AG04449 (cell line): ENCODE measurements around the gene RAB20.

ENCODE experiments used
- CTCF ChIA-PET: fragments of 350-600 bp; formaldehyde crosslinking; extraction: SDS; loops from one replicate; lab custom pipeline; 2021; ENCODE audit warnings: antibody characterized with exemption; lab: Yijun Ruan, JAX
- POLR2A ChIA-PET: fragments of 400-600, 350-600 bp; formaldehyde crosslinking; extraction: SDS; loops from one replicate; lab custom pipeline; 2020; ENCODE audit warnings: antibody characterized with exemption, inconsistent platforms; lab: Yijun Ruan, JAX
- DNase-seq: peaks from one replicate; pipeline ENCODE4 v3.0.0-alpha.2; 2010; ENCODE audit warnings: low read depth, low spot score
- H3K4me3 ChIP-seq: 2 replicates; pipeline ENCODE4 v1.5.1; 2011; ENCODE audit warnings: low read depth, mild to moderate bottlenecking, control low read depth, low read length
- TF ChIP-seq, protein P1 (sequence below): IDR thresholded peaks from one replicate; pipeline ENCODE4 v1.5.1; 2011; ENCODE audit warnings: mild to moderate bottlenecking, moderate library complexity, low read length, control low read depth, inconsistent platforms; ENCODE audit not compliant: insufficient read depth; ENCODE audit errors: missing control alignments

The RAB20 gene

DNA sequence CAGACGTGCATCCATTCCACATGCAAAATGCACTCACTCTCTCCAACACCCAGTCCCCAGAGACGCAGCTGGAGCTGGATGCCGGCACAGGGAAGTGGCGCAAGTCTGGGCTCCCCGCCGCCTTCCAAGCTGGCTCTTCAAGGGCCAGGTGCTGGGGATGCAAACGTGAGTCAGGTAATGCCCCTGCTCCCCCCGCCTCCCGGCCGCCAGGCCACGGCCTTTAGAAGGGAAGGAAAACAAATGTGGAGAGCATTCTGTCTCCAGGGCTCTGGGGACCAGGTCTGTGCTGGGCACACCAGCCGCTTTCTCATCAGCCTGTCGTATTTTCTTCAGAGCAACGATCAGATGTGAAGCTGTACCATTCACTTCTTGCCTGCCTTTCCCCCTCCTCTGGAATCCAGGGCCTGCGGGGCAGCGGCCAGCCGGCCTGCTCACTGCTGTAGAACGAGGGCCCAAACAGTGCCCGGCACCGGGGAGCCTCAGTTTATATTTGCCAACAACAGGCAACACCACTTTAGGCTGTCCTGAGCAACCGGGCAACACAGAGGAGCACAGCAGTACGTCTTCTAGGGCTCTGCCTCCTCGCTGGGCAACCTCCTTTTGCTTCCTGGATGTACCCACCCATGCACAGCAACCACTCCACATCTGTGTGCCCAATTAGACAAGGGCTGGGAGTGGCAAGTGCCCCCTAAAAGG is 3.8 kb downstream of the RAB20 start:
- ChIA-PET POLR2A (no interaction called here), CTCF (no interaction called here)
- H3K4me3 ChIP-seq: no peak overlapping the region
- no peak for DNase-seq
- TF ChIP-seq, protein P1, sequence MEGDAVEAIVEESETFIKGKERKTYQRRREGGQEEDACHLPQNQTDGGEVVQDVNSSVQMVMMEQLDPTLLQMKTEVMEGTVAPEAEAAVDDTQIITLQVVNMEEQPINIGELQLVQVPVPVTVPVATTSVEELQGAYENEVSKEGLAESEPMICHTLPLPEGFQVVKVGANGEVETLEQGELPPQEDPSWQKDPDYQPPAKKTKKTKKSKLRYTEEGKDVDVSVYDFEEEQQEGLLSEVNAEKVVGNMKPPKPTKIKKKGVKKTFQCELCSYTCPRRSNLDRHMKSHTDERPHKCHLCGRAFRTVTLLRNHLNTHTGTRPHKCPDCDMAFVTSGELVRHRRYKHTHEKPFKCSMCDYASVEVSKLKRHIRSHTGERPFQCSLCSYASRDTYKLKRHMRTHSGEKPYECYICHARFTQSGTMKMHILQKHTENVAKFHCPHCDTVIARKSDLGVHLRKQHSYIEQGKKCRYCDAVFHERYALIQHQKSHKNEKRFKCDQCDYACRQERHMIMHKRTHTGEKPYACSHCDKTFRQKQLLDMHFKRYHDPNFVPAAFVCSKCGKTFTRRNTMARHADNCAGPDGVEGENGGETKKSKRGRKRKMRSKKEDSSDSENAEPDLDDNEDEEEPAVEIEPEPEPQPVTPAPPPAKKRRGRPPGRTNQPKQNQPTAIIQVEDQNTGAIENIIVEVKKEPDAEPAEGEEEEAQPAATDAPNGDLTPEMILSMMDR: no peak

DNA sequence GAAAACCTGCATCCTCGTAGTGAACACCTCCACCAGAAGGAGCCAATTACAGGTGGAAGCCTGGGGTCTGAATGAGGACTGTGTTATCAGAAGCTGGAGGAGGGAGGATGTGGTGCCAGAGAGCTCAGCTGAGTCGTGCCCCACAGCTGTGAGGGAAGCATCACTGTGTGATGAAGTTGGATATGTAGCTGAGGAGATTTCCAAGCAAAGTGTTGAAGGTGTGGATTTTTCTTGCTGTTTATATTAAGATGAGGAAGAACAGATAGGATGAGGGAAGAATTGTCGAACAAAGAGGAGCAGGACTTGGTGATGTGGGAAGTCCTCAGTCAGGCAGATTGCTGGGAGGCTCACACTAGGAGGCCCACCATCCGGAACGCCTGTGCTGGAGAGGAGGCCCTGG is 4.4 kb downstream of the RAB20 start:
- TF ChIP-seq, protein P1: no peak
- DNase-seq: no peak
- no peak overlapping the region for H3K4me3 ChIP-seq
- ChIA-PET CTCF (interaction anchor here (1.0 kb wide), 1 partner anchor 101 kb away, joined by 3 read pairs; no protein-coding TSS in a partner anchor), POLR2A (no interaction called here)

DNA sequence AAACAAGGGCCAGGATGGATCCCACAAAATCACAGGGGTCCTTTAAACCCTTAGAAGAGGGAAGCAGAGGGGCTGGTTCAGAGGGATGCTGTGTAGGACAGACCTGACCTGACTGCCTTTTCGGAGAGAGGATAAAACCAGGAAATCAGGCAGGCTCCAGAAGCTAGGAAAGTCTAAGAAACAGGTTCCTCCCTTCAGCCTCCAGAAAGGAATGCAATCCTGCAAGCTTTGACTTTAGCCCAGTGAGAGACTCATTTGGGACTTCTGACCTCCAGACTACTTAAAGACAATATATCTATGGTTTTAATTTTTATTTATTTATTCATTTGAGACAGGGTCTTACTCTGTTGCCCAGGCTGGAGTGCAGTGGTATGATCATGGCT is 5.3 kb downstream of the RAB20 start:
- H3K4me3 ChIP-seq: no peak overlapping the region
- CTCF ChIA-PET: interaction anchor here (1.0 kb wide), 1 partner anchor 100 kb away, joined by 3 read pairs; no protein-coding TSS in a partner anchor
- TF ChIP-seq, protein P1: no peak
- POLR2A ChIA-PET: no interaction called here
- DNase-seq: no peak

DNA sequence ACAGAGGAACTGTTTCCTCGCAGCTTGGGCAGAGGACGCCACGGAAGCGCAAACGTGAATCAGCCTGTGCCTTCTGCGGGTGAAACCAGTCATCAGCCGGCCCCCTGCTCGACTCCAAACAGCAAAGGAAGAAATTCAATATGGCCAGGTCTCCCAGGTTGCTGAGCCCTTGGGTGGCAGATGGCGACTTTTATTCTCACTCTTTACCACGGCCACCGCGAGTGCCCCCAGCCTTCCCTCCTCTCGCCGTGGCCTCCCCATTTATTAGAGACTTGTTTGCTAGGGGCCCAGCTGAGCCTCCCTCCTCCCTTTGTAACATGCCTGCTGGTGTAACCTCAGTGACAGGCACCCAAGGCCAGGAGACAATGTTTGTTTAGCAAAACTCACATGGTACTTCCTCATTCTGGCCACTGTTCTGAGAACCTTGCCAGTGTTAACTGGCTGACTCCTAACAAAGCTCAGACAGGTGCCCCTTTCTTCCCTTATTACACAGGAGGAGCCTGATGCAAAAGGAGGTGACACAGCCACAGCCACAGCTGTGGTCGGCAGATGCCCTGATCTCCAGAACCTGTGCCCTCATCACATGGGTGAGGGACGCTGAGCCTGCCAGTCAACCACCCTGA is 5.8 kb downstream of the RAB20 start:
- TF ChIP-seq, protein P1: no peak
- POLR2A ChIA-PET: no interaction called here
- CTCF ChIA-PET: no interaction called here
- no peak for DNase-seq
- no peak overlapping the region for H3K4me3 ChIP-seq

DNA sequence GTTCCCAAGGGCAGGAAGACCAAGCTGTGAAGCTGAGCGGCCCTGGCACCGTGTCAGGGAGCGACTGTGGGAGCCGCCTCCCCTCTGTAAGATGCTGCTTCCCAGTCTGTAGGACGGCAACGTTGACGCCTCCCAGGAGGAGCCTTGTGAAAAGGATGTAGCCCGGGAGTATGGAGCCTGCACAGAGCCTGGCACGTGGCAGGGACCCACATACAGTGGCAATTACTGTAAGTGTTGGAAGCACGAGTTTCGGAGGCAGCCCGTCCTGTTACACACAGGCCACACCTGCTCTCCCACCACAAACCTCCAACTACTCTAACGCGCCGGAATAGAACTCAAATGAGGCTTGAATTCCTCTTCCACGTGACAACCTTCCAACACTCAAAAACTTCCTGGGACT is 6.6 kb downstream of the RAB20 start:
- TF ChIP-seq, protein P1: no peak
- no peak for DNase-seq
- POLR2A ChIA-PET: no interaction called here
- CTCF ChIA-PET: interaction anchor here (0.9 kb wide), 1 partner anchor 14 kb away, joined by 4 read pairs; no protein-coding TSS in a partner anchor
- H3K4me3 ChIP-seq: no peak overlapping the region

DNA sequence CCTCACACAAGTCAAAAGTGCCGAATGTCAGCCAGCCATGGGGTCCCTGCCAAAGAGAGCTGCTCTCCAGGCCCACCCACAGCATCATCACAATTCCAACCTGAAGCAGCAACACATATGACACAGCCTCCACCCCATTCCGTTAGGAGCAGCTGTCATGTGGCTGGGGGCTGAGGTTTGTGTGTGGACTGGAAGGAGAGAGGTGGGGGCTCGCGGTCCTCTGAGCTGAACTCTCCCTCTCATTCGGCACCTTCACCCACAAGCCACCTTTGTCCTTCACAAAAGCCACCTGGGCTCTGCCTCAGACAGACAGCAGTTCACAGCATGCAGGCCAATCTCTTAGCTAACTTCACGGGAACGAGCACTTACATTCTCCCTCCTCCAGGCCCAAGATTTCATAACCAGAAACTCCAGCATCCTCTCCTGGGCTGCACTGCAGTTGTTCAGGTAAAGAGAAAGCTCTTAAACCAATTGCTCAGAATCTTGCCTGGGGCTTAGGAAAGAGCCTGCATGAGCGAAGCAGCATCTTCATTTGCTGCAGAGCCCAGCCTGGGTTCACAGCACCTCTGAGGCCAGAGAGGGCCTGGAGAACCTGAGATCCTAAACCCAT is 7.2 kb downstream of the RAB20 start:
- DNase-seq: no peak
- ChIA-PET CTCF (interaction anchor here (0.9 kb wide), 1 partner anchor 14 kb away, joined by 4 read pairs; no protein-coding TSS in a partner anchor), POLR2A (no interaction called here)
- no peak overlapping the region for H3K4me3 ChIP-seq
- TF ChIP-seq, protein P1: no peak
